Ascending aorta (tissue), 2 donors: Measurements from ENCODE around the gene SLC6A11. TPM values are rescaled to one million over a fixed set of nuclear protein-coding genes. Genes with fewer than 3 reads are reported as not detected.

Source experiments
- DNase-seq, 2 donors: peaks; one replicate each; pipeline ENCODE4 v3.0.0-alpha.2; 2019; ENCODE audit warnings: low spot score in 2 of 2
- H3K27ac ChIP-seq, 2 donors: fragments of 200-600 bp; sonication (generic); one replicate each; pipeline ENCODE4 v1.5.1; 2016 to 2017; ENCODE audit warnings: mild to moderate bottlenecking in 1 of 2
- H3K27me3 ChIP-seq: fragments of 200-600 bp; sonication (generic); one replicate; pipeline ENCODE4 v1.5.1; 2017
- H3K36me3 ChIP-seq, 2 donors: fragments of 200-600 bp; sonication (generic); one replicate each; pipeline ENCODE4 v1.5.1; 2016
- H3K4me1 ChIP-seq, 2 donors: fragments of 200-600 bp; sonication (generic); one replicate each; pipeline ENCODE4 v1.5.1; 2016 to 2017; ENCODE audit warnings: mild to moderate bottlenecking in 1 of 2
- H3K4me3 ChIP-seq, 2 donors: fragments of 200-600 bp; sonication (generic); one replicate each; pipeline ENCODE4 v1.5.1; 2016 to 2017; ENCODE audit warnings: mild to moderate bottlenecking in 1 of 2
- H3K9me3 ChIP-seq, 2 donors: fragments of 200-600 bp; sonication (generic); one replicate each; pipeline ENCODE4 v1.5.1; 2016
- intact Hi-C: fragments of 100-400 bp; cut with DNase I; formaldehyde crosslinking; loops from one replicate; pipeline ENCODE4 v1.15.1; 2023
- total RNA-seq: library from RNA; depleted of rRNA; stranded (reverse); fragments of >200 nt; gene quantifications from one replicate; pipeline ENCODE4 v1.1.0, GENCODE V29; 2016
- TF ChIP-seq, protein P1 (sequence below), 3 experiments: fragments of 200-600 bp in 2 of 3; fragments of 450-650 bp in 1 of 3; sonication (generic) in 2 of 3; IDR thresholded peaks; one replicate each; pipeline ENCODE4 v1.5.1; 2016 to 2019; ENCODE audit warnings: antibody characterized with exemption in 3 of 3, mild to moderate bottlenecking in 1 of 3, moderate library complexity in 1 of 3

SLC6A11 gene
- total RNA-seq, 1 donor from 2014 or later = not detected

DNA sequence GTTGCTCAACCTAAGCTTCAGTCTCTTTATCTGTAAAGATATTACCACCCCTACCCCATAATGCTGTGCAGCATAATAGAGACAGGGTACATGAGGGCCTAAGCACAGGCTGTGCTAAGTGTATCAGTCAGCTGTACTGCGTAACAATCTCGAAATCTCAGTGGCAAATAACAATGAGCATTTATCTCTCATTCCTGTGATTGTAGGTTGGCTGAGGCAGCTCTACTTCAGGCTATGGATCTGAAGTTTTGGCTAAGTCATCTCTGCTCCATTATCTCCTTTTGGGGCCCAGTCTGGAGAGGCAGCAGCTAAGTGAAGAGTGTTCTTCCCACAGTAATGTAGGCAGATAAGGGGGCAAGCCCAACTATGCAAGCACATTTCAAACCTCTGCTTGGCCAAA, 7.1 kb upstream of the SLC6A11 start:
- TF ChIP-seq, protein P1, sequence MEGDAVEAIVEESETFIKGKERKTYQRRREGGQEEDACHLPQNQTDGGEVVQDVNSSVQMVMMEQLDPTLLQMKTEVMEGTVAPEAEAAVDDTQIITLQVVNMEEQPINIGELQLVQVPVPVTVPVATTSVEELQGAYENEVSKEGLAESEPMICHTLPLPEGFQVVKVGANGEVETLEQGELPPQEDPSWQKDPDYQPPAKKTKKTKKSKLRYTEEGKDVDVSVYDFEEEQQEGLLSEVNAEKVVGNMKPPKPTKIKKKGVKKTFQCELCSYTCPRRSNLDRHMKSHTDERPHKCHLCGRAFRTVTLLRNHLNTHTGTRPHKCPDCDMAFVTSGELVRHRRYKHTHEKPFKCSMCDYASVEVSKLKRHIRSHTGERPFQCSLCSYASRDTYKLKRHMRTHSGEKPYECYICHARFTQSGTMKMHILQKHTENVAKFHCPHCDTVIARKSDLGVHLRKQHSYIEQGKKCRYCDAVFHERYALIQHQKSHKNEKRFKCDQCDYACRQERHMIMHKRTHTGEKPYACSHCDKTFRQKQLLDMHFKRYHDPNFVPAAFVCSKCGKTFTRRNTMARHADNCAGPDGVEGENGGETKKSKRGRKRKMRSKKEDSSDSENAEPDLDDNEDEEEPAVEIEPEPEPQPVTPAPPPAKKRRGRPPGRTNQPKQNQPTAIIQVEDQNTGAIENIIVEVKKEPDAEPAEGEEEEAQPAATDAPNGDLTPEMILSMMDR (IDR thresholded peaks at IDR 0.05) = no peak
- no peaks in the 10 kb centered on the region for H3K9me3 ChIP-seq
- H3K27ac ChIP-seq = no peak overlapping the region
- no peaks in the 10 kb centered on the region for H3K27me3 ChIP-seq
- no peak for DNase-seq
- H3K36me3 ChIP-seq = no peaks in the 10 kb centered on the region
- no peaks in the 10 kb centered on the region for H3K4me1 ChIP-seq
- intact Hi-C loops = no loop called here
- no peak overlapping the region for H3K4me3 ChIP-seq

DNA sequence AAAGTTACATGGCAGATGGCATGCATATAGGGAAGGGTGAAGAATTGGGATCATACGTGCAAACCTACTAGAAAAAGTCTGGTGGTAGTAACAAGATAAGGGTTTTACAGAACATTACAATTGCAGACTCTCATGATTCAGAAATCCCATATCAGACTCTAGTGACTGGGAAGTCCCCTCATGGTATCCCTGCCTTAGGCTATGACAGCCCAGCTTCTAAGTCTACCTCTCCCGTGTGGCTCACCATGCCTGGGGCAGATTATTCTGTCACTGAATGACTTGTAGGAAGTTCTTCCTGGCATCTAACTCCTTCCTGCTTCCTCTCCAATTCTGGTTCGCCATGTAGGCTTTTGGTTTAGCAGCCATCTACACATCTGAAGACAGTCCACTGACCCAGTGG, 5.7 kb upstream of the SLC6A11 start:
- intact Hi-C loops = no loop called here
- DNase-seq = no peak
- Histone ChIP-seq H3K27me3 (no peaks in the 10 kb centered on the region), H3K9me3 (no peaks in the 10 kb centered on the region), H3K4me3 (no peak overlapping the region), H3K27ac (no peak overlapping the region), H3K36me3 (no peaks in the 10 kb centered on the region), H3K4me1 (no peaks in the 10 kb centered on the region)
- TF ChIP-seq, protein P1 (IDR thresholded peaks at IDR 0.05) = no peak

DNA sequence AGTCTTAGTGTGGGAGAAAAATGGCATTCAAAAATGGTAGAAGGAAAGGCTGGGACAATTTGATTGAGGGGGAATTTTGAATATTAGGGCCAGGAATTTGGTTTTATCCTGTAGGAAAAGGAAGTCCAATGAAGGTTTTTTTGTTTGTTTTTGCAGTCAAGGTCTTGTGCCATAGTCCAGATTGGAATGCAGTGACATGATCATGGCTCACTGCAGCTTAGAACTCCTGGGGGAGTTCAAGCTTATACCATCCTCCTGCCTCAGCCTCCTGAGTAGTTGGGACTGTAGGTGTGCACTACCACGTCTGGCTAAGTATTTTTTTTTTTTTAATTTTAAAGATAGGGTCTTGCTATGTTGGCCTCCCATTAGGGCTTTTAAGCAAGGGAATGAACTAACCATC, 2.6 kb upstream of the SLC6A11 start:
- TF ChIP-seq, protein P1 (IDR thresholded peaks at IDR 0.05) = no peak
- Histone ChIP-seq H3K4me1 (no peaks in the 10 kb centered on the region), H3K27me3 (peaks cover 5% of the 10 kb centered on the region), H3K4me3 (no peak overlapping the region), H3K9me3 (no peaks in the 10 kb centered on the region), H3K36me3 (no peaks in the 10 kb centered on the region), H3K27ac (no peak overlapping the region)
- DNase-seq = no peak
- intact Hi-C loops = no loop called here

DNA sequence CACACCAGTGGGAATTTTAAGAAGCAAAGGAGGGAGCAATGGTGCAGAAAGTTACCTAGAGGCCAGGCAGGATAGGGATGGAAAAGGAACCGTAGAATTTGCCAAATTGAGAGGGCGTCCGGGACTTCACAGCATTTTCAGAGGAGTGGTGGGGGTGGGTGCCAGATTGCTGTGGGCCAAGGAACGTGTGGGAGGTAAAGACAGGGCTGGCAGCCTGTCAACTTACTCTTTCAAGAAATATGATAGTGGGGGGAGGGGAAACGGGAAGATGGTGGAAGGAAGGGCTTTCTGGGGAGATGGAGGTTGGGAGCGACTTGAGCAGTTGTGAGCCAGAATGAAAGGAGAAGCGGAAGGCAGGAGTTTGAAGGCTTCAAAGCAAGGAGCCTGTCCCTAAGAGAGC, 1.4 kb upstream of the SLC6A11 start:
- intact Hi-C loops = no loop called here
- no peak overlapping the region for H3K27ac ChIP-seq
- peaks cover 5% of the 10 kb centered on the region for H3K27me3 ChIP-seq
- no peaks in the 10 kb centered on the region for H3K9me3 ChIP-seq
- TF ChIP-seq, protein P1 (IDR thresholded peaks at IDR 0.05) = no peak
- no peak for DNase-seq
- no peaks in the 10 kb centered on the region for H3K36me3 ChIP-seq
- H3K4me1 ChIP-seq = no peaks in the 10 kb centered on the region
- no peak overlapping the region for H3K4me3 ChIP-seq

DNA sequence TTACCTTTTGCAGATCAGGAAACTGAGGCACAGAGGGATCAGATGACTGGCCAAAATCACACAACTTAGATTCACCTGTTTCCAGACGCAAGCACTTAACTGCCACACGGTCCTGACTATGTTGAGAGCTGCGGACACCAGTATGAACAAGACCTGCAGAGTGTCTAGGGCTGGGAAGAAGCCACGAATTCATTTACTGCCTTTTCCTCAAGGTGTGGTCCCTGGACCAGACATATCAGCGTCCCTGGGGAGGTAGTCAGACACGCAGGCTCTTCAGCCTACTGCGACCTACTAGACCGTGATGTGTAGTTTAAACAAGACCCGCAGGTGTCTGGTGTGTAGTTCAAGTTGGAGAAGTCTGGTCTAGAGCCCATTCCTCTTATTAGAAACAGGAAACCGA, 541 bp upstream of the SLC6A11 start:
- Histone ChIP-seq H3K36me3 (no peaks in the 10 kb centered on the region), H3K27ac (no peak overlapping the region), H3K9me3 (no peaks in the 10 kb centered on the region), H3K27me3 (peaks cover 5% of the 10 kb centered on the region), H3K4me3 (no peak overlapping the region), H3K4me1 (no peaks in the 10 kb centered on the region)
- TF ChIP-seq, protein P1 (IDR thresholded peaks at IDR 0.05) = no peak
- DNase-seq = no peak
- intact Hi-C loops = no loop called here

DNA sequence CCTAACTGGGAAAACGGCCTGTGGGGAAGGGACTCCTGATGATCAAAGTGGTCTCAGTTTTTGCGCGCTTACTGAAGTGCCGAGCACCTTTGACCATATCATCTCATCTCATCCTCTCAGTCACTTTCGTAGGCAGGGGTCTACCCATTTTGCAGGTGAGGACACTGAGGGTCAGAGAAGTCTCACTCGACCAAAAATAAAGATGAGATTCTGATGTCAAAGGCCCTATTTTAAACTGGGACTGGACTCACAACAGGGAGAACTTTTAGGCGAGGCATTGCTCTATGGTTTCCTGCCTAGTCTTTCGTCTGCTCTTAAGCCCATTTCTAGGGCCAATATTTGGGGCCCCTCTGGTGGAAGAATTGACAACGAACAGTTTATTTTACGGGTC, 830 bp downstream of the SLC6A11 start:
- TF ChIP-seq, protein P1 (IDR thresholded peaks at IDR 0.05) = no peak
- intact Hi-C loops = no loop called here
- Histone ChIP-seq H3K4me3 (no peak overlapping the region), H3K27me3 (peaks cover 5% of the 10 kb centered on the region), H3K36me3 (no peaks in the 10 kb centered on the region), H3K27ac (no peak overlapping the region), H3K4me1 (no peaks in the 10 kb centered on the region), H3K9me3 (no peaks in the 10 kb centered on the region)
- DNase-seq = no peak
